ENCODE results near the gene GGTLC1. TPM values are rescaled to one million over a fixed set of nuclear protein-coding genes. Genes with fewer than 3 reads are reported as not detected.

Gene GGTLC1
- polyA plus RNA-seq, 2 of the 4 experiments (the other 2 are of a cell fraction) = not detected

GRCh38 chr20:24006626-24007025 is 18.0 kb upstream of the GGTLC1 start:
- POLR2A ChIA-PET = no interaction called here
- CTCF ChIA-PET = interaction anchor here (1.7 kb wide), 1 partner anchor 10 kb away, joined by 5 read pairs; no protein-coding TSS in a partner anchor
- Histone ChIP-seq H3K27ac (no peak overlapping the region), H3K9me3 (no peaks in the 10 kb centered on the region), H3K4me2 (no peak overlapping the region), H3K4me3 (no peak overlapping the region), H3K4me1 (no peaks in the 10 kb centered on the region)
- DNase-seq (ENCODE audit: low read depth in 1 of 2, low spot score in 1 of 2) (no peak), FAIRE-seq (no peak), ATAC-seq (no peak)
- TF ChIP-seq KDM5A (IDR thresholded peaks at IDR 0.05) = no peak
- WGBS (ENCODE audit: missing lambda C conversion rate) = 57% methylated on average over 7 of the region's 7 CpGs

- no peak for ATAC-seq
- CTCF ChIA-PET = no interaction called here
Measured at GRCh38 chr20:24004471-24004870, 15.9 kb upstream of the GGTLC1 start.

More at GRCh38 chr20:24004471-24004870, 15.9 kb upstream of the GGTLC1 start:
- POLR2A ChIA-PET = no interaction called here
- Histone ChIP-seq H3K4me3 (no peak overlapping the region), H3K27ac (no peak overlapping the region), H3K9me3 (no peaks in the 10 kb centered on the region), H3K4me1 (no peaks in the 10 kb centered on the region), H3K4me2 (no peak overlapping the region)
- DNase-seq (ENCODE audit: low read depth in 1 of 2, low spot score in 1 of 2) (no peak), FAIRE-seq (no peak)
- WGBS (ENCODE audit: missing lambda C conversion rate) = 65% methylated on average over 9 of the region's 9 CpGs
- no peak for TF ChIP-seq POLR2A (IDR thresholded peaks at IDR 0.05; ENCODE audit: low read length)
- TF ChIP-seq HOXA7 (CRISPR knock-in tag; IDR thresholded peaks at IDR 0.05) = no peak
- no peak for TF ChIP-seq RARB (CRISPR knock-in tag; IDR thresholded peaks at IDR 0.05)
- no peak for TF ChIP-seq KDM5A (IDR thresholded peaks at IDR 0.05)
- no peak for TF ChIP-seq MAX (IDR thresholded peaks at IDR 0.05)
- no peak for TF ChIP-seq CBX2 (IDR thresholded peaks at IDR 0.05; ENCODE audit: borderline replicate concordance, low read depth)
- no peak for TF ChIP-seq HOXB5 (CRISPR knock-in tag; IDR thresholded peaks at IDR 0.05)
- TF ChIP-seq ELK1 (IDR thresholded peaks at IDR 0.05; ENCODE audit: low read depth, low read length) = no peak
- no peak for TF ChIP-seq CBX8 (IDR thresholded peaks at IDR 0.05)
- TF ChIP-seq CHD2 (IDR thresholded peaks at IDR 0.05; ENCODE audit: low read length, partially characterized antibody) = no peak
- no peak for TF ChIP-seq CHD4 (IDR thresholded peaks at IDR 0.05; ENCODE audit: borderline replicate concordance)
- TF ChIP-seq PBX3 (IDR thresholded peaks at IDR 0.05) = no peak
- TF ChIP-seq RCOR1 (IDR thresholded peaks at IDR 0.05; ENCODE audit: low read depth, low read length) = no peak
- no peak for TF ChIP-seq POLR2AphosphoS2 (conservative IDR thresholded peaks at IDR 0.05; ENCODE audit: low read length)
- TF ChIP-seq TFCP2L1 (CRISPR knock-in tag; IDR thresholded peaks at IDR 0.05) = no peak
- TF ChIP-seq REST (IDR thresholded peaks at IDR 0.05) = no peak
- no peak for TF ChIP-seq NR3C1 (IDR thresholded peaks at IDR 0.05)
- TF ChIP-seq RFX5 (IDR thresholded peaks at IDR 0.05) = no peak
- TF ChIP-seq GATA3 (IDR thresholded peaks at IDR 0.05; ENCODE audit: borderline replicate concordance) = no peak
- no peak for TF ChIP-seq NPAS2 (CRISPR knock-in tag; IDR thresholded peaks at IDR 0.05; ENCODE audit: borderline replicate concordance)

Measured in A549 (cell line).